GM21526 (cell line): ENCODE data around the gene CTSH.

Experiments
- ATAC-seq: cut with Tn5 transposase; IDR thresholded peaks from one replicate; pipeline ENCODE4 v1.9.1; 2021; ENCODE audit warnings: moderate library complexity; ENCODE audit not compliant: unreplicated experiment, low FRiP score

The CTSH gene

DNA sequence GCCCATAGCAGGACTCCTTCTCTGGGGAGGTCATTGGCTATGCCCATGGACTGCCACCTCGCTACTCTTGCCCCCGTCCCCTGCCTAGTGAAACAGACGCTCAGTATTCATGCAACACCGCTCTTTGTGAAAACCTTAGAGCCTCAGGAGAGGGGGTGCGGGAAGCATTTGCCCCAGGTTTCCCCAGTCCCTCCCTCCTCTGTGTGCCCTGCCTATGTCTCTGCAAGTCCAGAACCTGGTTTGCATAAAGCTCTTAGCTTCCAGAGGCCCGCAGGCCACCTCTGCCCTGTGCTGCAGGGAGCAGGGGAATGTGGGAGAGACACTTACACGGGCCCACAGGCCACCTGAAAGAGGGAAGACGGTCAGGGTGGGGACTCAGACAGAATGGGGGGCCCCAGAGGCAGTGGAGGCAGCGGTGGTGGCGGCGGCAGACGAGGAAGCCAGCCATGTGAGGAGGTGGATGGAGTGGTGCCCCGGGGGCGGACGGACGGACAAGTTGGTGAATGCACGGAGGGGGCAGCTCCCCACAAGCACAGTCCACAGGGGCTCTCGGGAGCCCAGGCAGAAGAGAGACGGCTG lies 33.8 kb upstream of the CTSH start:
- no peak for ATAC-seq

GRCh38 chr15:78977591-78978347 lies 32.9 kb upstream of the CTSH start:
- peak; percentile 23 for ATAC-seq

DNA sequence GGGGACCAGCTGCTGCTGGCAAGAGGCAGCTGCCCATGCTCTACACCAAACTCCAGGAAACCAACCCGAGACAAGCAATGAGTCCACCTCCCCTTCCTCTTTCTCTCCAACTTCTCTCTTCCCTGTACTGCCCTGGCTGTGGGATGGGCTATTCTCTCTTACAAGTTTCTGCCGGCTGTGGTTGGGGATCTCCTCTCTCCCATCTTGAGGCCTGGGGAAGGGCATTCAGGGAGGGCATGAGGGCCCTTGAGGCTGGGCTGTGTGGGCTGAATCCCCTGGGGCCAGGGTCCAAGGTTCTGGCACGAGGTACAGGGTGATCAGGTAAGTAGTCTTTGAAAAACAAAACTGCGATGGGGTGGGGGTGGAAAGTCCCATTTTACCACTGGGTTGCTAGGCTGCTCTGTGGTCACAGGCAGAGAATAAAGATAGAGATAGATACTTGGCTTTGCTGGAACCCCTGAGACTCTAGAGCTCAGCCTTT lies 32.3 kb upstream of the CTSH start:
- ATAC-seq = peak; percentile 59

DNA sequence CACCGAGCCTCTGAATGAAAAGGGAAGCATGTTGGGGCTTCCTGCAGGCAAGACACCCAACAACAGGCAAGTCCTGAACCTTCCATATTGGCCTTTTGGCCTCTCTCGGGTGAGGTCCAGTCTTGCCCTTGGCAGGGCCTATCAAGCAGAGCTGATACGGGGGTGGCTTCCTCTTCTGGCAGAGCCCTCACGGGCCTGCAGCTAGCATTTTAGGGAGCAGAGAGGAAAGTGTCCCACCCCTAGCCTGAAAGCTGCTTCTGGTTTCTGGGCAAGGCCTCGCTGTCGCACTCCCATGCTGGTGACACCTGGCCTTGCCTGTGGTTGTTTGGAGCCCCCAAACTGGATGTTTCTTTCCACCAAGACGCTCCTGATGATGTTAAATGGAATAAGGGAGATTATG lies 31.8 kb upstream of the CTSH start:
- no peak for ATAC-seq

DNA sequence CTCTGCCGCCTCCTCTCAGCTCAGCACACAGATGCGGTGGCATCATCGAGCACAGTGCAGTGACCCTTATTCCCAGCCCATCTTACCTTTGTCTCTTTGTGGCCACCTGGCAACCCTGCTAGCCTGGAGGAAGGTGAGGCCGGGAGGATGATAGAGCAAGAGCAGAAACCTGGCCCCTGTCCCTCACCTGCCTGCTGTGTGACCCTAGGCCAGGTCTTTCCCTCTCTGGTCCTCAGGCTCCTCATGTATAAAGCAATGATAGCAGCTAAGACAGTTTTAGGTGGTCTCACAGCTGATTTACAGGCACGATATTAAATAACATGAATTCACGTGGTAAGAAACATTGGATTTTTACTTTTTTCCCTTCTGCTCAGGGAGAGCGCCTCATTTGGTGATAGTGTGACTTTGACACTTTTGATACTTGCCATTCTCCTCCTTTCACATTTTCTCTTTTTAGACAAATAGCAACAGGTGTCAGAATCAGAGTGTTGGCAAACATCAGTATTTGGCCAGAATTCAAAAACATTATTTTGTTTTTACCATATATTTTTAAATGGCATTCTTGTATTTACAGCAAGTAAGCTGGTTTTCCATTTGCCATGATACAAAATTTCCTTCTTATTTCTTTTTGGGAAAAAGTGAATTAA lies 29.5 kb upstream of the CTSH start:
- no peak for ATAC-seq

- ATAC-seq = no peak
Observed at GRCh38 chr15:78969687-78970349, 25.0 kb upstream of the CTSH start.

DNA sequence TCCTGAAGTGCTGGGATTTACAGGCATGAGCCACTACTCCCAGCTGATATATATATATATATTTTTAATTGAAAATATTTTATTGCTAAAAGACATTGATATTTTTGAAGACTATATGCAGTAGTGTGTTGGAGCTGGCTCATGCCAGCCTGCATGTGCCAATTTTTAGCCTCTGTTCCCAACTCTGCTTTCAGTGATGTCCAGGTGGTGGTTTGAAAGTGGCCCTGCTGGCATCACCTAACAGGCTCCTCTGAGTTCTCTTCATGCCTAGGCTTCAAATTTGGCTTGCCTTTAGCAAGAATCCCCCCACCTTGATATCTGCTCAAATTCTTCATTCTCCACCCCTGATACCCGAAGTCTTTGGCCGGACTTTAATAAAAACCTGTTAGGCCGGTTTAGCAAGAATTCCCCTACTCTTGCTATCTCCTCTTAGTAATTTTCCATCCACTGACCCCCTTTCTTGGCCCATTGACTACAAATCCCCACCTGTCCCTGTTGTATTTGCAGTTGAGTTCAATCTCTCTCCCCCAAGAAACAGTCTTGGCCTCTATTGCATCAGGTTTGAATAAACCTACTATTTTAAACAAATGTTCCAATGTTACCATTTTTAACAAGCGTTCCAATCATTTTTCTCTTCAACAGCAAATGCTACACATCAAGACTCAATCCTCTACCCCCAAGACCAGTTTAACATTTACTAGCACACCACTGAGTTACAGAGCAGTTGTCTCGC lies 23.9 kb upstream of the CTSH start:
- no peak for ATAC-seq

- no peak for ATAC-seq
Observed at GRCh38 chr15:78968114-78968513, 23.3 kb upstream of the CTSH start.

- ATAC-seq = no peak
Observed at GRCh38 chr15:78960308-78960707, 15.5 kb upstream of the CTSH start.

DNA sequence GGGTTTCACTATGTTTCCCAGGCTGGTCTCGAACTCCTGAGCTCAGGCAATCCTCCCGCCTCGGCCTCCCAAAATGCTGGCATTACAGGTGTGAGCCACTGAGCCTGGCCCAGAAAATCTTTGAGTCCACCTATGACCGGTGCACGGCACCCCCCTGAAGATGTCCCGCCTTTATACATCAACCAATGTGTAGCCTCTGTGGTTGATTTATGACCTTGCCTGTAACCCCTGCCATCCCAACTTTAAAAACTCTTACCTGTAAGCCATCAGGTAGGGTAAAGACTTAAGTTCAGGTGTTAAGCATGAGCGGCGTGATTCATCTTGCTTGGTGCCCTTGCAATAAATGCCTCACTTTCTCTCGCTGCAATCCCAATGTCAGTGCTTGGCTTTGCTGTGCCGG lies 14.5 kb upstream of the CTSH start:
- no peak for ATAC-seq

- no peak for ATAC-seq
Observed at GRCh38 chr15:78957416-78958093, 12.7 kb upstream of the CTSH start.

DNA sequence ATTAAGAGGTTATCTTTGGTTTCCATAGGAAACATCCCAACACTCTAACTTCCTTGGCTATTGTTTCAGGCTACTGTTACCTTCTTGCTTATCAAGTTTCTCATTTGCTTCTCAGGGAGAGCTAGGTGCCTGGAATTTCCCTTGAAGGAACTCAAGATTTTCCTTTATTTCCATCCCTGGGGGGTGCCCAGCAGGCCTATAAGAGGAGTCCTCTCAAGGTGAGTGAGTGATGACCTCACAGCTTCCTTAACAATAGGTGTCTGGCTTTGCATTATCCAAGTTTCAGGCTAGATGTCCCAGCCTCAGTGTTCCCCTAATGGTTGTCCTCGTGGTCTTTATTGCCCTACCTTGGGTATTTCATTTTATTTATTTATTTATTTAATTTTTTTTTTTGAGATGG lies 12.1 kb upstream of the CTSH start:
- no peak for ATAC-seq

- no peak for ATAC-seq
Observed at GRCh38 chr15:78955355-78955754, 10.5 kb upstream of the CTSH start.

GRCh38 chr15:78951841-78952238 lies 7.0 kb upstream of the CTSH start:
- no peak for ATAC-seq

DNA sequence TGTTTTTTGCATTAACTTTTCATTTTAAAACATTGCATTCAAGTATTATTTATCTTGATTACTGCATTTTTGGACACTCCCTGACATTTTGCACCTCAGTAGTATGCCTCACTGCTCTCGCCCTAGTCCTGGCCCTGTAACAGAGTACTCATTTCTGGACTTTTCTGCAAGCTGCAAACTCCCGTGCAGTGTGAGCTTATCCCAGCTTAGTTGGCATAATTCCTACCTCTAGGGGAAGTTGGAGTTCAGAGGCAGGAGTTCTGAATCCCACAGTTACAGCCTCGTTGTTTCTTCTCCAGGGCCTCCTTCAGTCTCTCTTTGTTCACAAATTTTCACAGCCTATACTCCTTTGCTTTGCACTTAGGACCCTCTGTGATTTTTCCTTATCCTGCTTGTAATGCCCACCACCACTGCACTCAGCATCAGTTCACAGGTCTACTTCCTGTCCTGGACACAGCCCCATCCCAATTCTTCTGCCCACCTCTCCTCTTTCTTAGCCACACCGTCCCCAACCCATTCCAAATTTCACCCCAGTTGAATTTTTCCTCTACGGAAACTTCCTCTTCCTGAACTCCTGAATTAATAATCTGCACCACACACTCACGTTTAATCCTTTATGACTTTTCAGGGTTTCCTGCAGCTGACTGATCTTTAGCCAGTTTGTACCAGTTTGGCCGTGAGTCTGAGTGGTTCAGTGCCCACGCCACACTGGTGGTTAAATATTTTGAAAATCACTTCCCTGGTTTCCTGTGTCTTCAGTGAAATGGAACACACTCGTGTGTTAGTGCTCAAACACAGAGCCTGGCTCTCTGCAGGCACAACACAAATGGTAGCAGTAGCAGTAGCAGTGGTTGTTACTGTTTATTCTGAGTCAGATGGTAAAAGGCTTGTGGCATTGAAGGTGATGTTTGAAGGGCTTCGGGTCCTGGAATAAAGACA lies 6.3 kb upstream of the CTSH start:
- ATAC-seq = no peak

- ATAC-seq = no peak
Observed at GRCh38 chr15:78950343-78950742, 5.5 kb upstream of the CTSH start.

DNA sequence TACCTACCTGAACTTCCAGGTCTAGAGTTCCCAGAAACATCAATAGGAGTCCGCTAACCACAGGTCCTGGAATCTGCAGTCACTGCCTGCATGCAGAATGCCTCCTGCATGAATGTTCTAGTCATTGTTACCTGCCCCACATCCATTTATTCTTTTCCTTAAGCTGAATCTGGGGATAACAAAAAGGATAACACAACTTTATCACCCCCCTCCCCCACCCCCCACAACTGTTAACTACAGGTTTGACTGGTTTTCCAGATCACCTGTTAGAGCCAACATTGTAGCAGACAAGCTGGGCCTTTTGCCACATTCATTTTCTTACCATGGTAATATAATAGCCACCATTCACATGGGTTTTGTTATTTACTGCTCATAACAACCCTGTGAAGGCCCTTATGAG lies 4.6 kb upstream of the CTSH start:
- no peak for ATAC-seq

GRCh38 chr15:78947506-78947905 lies 2.7 kb upstream of the CTSH start:
- no peak for ATAC-seq

DNA sequence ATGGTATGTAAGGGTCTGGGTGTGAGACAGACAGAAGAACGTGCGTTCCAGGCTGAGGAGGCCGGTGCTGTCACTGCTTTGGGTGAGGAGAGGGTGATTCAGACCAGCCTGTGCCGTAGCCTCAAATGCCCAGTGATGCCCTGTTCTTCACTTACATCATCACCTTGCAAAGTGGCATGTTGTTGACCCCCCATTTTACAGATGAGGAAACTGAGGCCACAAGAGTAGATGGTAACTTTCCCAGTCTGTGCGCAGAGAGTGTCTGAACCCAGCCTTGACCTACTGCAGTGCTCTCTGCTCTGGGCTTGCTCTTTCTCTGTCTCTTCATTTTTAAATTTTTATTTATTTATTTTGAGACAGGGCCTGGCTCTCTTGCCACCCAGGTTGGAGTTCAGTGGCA lies 1.6 kb upstream of the CTSH start:
- ATAC-seq = no peak
